Inflammatory macrophage treated with lipopolysaccharide for 1 hour (primary cell): ENCODE results near the gene ITGAL.
"Not testable (repeated sequence)": the region's sequence is repeated elsewhere in the genome, so short reads cannot be mapped to it uniquely, and the experiment has no call there.

Source experiments
- DNase-seq, 2 donors: peaks; one replicate each; pipeline ENCODE4 v3.0.0-alpha.2; 2020 to 2022

ITGAL gene

DNA sequence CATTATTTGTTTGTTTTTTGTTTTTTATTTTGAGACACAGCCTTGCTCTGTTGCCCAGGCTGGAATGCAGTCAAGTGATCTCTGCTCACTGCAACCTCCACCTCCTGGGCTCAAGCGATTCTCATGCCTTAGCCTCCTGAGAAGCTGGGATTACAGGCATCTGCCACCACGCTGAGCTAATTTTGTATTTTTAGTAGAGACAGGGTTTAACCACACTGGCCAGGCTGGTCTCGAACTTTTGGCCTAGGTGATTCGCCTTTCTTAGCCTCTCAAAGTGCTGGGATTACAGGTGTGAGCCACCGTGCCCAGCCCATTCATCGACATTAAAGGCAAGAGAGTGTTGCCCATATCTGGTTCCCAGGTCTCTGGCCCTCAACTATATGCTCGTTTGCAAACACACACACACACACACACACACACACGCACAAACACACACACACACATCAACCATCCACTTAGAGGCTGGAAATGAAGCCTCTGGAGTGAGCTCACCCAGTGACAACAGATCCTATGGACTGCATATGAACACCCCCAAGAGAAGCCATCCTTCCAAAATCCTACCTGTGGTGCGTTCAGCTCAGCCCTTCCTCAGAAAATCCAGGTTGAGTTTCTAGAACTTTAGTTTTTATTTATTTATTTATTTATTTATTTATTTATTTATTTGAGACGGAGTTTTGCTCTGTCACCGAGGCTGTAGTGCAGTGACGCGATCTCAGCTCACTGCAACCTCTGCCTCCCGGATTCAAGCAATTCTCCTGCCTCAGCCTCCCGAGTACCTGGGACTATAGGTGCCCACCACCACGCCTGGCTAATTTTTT is 14.6 kb upstream of the ITGAL start:
- no peak for DNase-seq

DNA sequence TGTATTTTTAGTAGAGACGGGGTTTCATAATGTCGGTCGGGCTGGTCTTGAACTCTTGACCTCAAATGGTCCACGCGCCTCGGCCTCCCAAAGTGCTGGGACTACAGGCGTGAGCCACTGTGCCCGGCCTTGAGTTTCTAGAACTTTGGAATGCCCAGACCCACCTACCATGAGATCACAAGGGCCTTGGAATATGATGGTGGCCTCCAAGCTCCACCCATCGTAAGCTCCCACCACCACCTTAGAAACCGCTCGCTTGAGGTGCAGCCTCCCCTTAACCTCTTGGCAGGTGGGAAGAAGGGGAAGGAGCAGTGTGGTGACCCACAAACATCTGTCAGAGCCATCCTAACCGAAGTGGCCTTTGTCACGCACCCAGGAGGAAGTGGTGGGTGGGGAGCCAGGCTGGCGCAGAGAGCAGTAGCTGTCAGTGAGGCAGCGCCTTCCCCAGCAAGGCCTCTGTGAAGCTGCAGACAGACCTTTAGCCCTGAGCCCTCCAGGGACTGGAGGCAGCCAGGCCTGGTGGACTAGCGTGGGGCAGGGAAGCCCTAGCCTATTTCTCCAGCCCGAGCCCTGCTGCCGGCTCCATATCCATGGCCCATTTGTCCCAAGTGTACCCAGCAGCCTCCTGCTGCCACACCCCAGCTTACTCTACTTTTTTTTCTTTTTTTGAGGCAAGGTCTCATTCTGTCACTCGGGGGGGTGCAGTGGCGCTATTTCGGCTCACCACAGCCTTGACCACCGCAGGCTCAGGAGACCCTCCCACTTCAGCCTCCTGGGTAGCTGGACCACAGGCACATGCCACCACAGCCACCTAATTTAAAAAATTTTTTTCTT is 13.8 kb upstream of the ITGAL start:
- peak; percentile 78 to 84 for DNase-seq

DNA sequence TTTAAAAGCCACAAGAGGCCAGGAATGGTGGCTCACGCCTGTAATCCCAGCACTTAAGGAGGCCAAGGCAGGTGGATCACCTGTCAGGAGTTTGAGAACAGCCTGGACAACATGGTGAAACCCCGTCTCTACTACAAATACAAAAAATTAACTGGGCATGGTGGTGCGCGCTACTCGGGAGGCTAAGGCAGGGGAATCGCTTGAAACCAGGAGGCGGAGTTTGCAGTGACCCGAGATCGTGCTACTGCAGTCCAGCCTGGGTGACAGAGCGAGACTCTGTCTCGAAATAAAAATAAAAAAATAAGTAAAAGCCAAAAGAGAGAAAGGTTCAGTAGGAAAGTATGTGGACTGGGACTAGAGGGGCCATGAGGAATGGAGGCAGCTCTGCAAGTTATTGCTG is 13.1 kb upstream of the ITGAL start:
- DNase-seq = no peak

GRCh38 chr16:30461426-30461825 is 11.1 kb upstream of the ITGAL start:
- not testable (repeated sequence) for DNase-seq

DNA sequence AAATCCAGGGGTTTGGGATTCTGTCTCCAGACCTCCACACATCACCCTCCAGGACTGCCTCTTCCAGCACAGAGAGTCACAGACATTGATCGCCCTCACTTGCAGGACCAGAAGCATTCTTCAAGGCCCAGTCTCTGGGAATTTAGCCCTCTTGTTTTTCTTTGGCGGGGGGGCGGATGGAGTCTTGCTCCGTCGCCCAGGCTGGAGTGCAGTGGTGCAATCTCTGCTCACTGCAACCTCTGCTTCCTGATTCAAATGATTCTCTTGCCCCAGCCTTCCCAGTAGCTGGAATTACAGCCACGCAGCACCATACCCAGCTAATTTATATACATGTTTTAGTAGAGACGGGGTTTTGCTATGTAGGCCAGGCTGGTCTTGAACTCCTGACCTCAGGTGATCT is 8.5 kb upstream of the ITGAL start:
- peak in 1 of 2 donors; percentile 25 for DNase-seq

DNA sequence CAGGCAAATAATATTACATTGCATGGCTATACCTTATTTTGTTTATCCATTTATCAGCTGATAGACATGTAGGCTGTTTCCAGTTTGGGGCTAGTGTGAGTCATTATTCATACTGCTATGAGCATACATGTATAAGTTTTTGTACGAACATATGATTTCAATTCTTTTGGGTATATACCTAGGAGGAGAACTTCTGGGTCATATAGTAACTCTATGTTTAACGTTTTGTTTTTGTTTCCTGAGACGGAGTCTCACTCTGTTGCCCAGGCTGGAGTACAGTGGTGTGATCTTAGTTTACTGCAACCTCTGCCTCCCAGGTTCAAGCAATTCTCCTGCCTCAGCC is 2.4 kb upstream of the ITGAL start:
- peak in 1 of 2 donors; percentile 11 for DNase-seq

DNA sequence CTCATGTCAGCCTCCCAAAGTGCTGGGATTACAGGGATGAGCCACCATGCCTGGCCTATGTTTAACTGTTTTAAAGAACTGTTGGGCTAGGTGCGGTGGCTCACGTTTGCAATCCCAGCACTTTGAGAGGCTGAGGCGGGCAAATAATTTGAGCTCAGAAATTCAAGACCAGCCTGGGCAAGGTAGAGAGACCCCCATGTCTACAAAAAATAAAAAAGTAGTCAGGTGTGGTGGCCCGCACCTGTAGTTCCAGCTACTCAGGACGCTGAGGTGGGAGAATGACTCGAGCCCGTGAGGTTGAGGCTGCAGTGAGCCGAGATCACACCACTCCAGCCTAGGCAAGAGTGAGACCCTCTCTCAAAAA is 1.9 kb upstream of the ITGAL start:
- no peak for DNase-seq

DNA sequence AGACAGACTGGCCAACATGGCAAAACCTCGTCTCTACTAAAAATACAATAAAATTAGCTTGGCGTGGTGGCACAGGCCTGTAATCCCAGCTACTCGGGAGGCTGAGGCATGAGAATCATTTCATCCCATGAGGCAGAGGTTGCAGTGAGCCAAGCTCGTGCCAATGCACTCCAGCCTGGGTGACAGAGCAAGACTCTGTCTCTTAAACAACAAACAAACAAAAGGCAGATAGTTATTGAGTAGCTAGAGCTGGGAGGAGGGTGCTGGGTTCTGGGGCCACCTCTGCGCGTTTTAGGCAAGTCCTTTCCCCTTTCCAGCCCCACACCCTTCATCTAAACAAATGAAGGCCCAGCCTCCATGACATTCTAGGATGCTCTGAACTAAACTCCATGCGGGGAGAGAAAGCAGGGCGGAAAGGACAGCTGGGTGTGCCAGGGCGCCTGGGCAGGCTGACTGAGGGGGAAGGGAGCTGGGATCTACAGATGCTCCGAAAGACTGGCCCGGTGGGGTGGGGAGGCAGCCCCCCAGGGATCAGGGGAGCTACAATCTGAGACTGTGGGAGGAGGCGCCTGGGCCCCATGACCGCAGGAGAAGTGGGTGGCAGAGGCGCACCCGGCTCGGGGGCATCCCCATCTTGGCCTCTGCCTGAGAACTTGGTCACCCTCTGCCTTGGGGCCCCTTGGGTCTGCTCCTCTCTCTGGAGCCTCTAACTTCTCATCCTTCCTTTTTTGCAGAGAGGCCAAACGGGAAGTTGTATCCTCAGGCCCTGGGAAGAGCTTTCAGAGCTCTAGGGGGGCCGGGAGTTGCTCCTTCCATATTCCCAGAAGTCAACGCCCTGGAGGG is 910 bp downstream of the ITGAL start:
- DNase-seq = peak; percentile 46 to 72

- no peak for DNase-seq
Measured at GRCh38 chr16:30474074-30474452, 1.5 kb downstream of the ITGAL start.

DNA sequence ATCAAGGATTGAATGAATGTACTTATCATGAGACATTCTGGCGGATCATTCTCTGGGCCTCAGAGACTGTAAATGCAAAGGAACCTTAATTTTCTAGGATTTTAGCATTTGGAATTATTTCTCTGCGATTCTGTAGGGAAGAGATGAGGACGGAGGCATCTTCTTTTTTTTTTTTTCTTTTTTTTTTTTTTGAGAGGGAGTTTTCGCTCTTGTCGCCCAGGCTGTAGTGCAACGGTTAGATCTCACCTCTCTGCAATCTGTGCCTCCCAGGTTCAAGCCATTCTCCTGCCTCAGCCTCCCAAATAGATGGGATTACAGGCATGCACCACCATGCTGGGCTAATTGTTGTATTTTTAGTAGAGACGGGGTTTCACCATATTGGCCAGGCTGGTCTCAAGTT is 2.1 kb downstream of the ITGAL start:
- no peak for DNase-seq

GRCh38 chr16:30476991-30477390 is 4.4 kb downstream of the ITGAL start:
- no peak for DNase-seq

- not testable (repeated sequence) for DNase-seq
Measured at GRCh38 chr16:30477773-30478172, 5.2 kb downstream of the ITGAL start.

GRCh38 chr16:30478766-30479478 is 6.4 kb downstream of the ITGAL start:
- DNase-seq = peak; percentile 26 to 46

DNA sequence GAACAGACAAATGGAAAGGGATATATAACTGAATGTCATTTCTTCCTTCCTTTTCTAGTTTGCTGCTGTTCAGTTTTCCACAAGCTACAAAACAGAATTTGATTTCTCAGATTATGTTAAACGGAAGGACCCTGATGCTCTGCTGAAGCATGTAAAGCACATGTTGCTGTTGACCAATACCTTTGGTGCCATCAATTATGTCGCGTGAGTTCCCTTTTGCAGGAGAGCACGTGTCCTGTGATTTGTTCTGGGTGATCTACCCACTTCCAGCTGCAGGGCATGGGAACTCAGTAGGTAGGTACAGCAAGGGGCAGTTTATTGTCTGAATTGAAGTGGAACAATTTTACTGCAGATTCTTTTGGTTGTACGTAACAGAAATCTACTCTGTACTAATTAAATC is 8.8 kb downstream of the ITGAL start:
- no peak for DNase-seq

DNA sequence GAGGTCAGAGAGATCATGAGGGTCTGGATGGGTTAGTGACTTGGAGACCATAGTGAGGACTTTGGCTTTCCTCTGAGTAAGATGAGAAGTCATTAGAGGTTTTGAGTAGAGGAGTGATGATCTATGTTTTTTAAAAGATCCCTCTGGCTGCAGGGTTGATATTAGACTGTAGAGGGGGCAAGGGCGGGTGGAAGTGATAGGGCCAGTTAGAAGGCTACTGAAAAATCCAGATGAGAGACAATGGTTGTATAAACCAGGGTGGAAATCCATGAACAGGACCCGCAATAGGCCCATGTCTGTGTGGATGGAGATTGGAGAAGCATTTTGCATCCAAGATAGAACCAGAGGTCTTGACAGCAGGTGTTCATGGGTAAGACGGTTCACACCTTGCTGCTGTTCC is 9.8 kb downstream of the ITGAL start:
- peak in 1 of 2 donors; percentile 31 for DNase-seq

DNA sequence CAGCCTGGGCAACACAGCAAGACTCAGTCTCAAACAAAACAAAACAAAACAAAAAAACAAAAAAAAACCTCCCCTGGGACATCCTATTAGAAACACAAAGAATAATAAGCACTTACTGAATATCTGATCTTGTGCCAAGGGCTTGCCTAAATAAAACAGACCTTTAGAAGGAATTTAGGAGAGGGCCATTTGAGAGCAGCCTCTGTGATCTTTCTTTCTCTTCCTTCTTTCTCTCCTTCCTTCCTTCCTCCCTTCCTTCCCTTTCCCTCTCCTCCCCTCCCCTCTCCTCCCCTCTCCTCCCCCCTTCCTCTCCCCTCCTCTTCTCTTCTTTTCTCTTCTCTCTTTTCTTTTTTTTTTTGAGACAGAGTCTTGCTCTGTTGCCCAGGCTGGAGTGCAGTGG is 12.3 kb downstream of the ITGAL start:
- no peak for DNase-seq

DNA sequence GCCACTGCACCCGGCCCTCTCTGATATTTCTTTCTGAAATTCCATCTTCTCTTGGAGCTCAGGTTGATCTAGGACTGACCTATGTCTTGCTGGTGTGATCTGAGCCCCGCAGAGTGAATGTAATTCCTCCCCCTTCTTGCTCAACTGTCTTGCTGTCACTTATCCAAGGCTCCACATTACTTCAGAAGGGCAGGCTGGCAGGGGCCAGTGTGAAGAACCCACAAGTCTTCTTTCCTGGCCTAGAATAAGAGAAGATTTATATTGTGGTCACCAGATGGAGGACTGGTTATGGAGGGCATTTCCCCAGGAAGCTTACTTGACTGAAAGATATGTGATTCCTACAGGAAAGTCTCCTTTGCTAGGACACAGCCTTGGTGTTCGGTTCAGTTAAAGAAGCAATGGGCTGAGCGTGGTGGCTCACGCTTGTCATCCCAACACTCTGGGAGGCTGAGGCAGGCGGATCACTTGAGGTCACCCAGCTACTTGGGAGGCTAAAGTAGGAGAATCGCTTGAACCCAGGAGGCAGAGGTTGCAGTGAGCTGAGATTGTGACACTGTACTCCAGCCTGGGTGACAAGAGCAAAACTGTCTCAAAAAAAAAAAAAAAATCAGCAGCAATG is 13.4 kb downstream of the ITGAL start:
- no peak for DNase-seq

DNA sequence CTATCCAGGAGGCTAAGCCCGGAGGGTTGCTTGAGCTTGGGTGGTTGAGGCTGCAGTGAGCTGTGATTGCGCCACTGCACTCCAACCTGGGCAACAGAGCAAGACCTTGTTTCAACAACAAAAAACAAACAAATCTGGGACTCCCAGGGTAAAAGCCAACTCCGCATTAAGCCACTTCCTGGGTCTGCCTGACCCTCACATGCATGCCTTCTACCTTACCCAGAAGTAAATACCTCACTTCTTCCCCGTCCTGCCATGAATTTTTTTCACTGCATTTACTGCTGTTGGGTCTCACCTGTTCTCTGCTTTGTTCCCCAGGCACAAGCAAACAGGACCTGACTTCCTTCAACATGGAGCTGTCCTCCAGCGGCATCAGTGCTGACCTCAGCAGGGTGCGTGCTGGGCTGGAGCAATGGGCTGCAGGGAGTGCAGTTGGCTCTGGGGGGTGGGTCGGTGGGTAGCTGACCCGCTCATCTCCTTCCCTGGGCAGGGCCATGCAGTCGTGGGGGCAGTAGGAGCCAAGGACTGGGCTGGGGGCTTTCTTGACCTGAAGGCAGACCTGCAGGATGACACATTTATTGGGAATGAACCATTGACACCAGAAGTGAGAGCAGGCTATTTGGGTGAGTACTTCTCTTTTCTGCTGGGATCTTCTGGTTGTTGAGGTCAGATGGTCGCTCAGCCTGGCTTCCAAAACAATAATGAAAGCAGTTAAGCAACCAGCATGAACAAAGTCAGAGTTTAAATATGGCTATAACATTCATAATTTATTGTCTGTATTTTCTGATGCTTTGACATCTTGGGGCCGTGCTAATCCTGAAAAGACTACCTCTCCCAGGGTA is 16.4 kb downstream of the ITGAL start:
- DNase-seq = peak in 1 of 2 donors; percentile 35

- no peak for DNase-seq
Measured at GRCh38 chr16:30490210-30490609, 17.7 kb downstream of the ITGAL start.

- no peak for DNase-seq
Measured at GRCh38 chr16:30491229-30491628, 18.7 kb downstream of the ITGAL start.

- no peak for DNase-seq
Measured at GRCh38 chr16:30491744-30492308, 19.3 kb downstream of the ITGAL start.
